ENCODE measurements around the gene CD274. TPM values are rescaled to one million over a fixed set of nuclear protein-coding genes. Genes with fewer than 3 reads are reported as not detected.

The CD274 gene
- total and polyA plus RNA-seq, 10 of the 15 experiments (the other 5 are each of a cell fraction or from before 2014, with no cell fraction given), result 9.4 to 128 (median 24.6) TPM

DNA sequence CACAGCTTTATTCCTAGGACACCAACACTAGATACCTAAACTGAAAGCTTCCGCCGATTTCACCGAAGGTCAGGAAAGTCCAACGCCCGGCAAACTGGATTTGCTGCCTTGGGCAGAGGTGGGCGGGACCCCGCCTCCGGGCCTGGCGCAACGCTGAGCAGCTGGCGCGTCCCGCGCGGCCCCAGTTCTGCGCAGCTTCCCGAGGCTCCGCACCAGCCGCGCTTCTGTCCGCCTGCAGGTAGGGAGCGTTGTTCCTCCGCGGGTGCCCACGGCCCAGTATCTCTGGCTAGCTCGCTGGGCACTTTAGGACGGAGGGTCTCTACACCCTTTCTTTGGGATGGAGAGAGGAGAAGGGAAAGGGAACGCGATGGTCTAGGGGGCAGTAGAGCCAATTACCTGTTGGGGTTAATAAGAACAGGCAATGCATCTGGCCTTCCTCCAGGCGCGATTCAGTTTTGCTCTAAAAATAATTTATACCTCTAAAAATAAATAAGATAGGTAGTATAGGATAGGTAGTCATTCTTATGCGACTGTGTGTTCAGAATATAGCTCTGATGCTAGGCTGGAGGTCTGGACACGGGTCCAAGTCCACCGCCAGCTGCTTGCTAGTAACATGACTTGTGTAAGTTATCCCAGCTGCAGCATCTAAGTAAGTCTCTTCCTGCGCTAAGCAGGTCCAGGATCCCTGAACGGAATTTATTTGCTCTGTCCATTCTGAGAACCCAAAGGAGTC lies at the start of gene CD274 (continued):
- TF ChIP-seq RCOR1 (conservative IDR thresholded peaks at IDR 0.05; ENCODE audit: low read depth, low read length) (no peak), EGR1 (IDR thresholded peaks at IDR 0.05; ENCODE audit: borderline replicate concordance in 1 of 2, low read depth in 2 of 2, low read length in 2 of 2) (peak in 1 of 2 experiments; percentile 88; a peak in 2 of 3 replicates), ETV6 (conservative IDR thresholded peaks at IDR 0.05 in 1 of 2, IDR thresholded peaks at IDR 0.05 in 1 of 2; ENCODE audit: borderline replicate concordance in 1 of 2, low read depth in 1 of 2) (no peak), NR2C2 (IDR thresholded peaks at IDR 0.05; ENCODE audit: borderline replicate concordance, control insufficient read depth, insufficient read length, low read depth) (no peak), POLR2A (IDR thresholded peaks at IDR 0.05; ENCODE audit: low read depth, low read length) (peak; percentile 95), CEBPB (IDR thresholded peaks at IDR 0.05; ENCODE audit: borderline replicate concordance in 1 of 2, low read depth in 2 of 2, low read length in 2 of 2) (no peak), FOXM1 (IDR thresholded peaks at IDR 0.05; ENCODE audit: low read depth, low read length) (peak; percentile 78), POLR2AphosphoS2 (IDR thresholded peaks at IDR 0.05; ENCODE audit: low read depth, low read length) (peak; percentile 71; the same call in 1 of the 2 replicates), NR2F1 (conservative IDR thresholded peaks at IDR 0.05) (peak; percentile 87), HDGF (IDR thresholded peaks at IDR 0.05) (peak; percentile 57; the same call in 1 of the 2 replicates), EED (IDR thresholded peaks at IDR 0.05; ENCODE audit: low read depth) (peak; percentile 96), MTA3 (IDR thresholded peaks at IDR 0.05; ENCODE audit: borderline replicate concordance, low read length) (0 out of 2 replicates have a peak, but pooled peaks have one; percentile 10), EZH2 (IDR thresholded peaks at IDR 0.05; ENCODE audit: borderline replicate concordance, control insufficient read depth, low read depth, low read length) (no peak), NFIC (IDR thresholded peaks at IDR 0.05; ENCODE audit: low read depth, low read length) (no peak; the same call in 1 of the 2 replicates), RB1 (IDR thresholded peaks at IDR 0.05; ENCODE audit: borderline replicate concordance) (peak; percentile 94), SUPT20H (IDR thresholded peaks at IDR 0.05; ENCODE audit: borderline replicate concordance, control insufficient read depth, low read depth, low read length) (no peak), HDAC2 (IDR thresholded peaks at IDR 0.05) (no peak)
- TF ChIP-seq, protein P1, sequence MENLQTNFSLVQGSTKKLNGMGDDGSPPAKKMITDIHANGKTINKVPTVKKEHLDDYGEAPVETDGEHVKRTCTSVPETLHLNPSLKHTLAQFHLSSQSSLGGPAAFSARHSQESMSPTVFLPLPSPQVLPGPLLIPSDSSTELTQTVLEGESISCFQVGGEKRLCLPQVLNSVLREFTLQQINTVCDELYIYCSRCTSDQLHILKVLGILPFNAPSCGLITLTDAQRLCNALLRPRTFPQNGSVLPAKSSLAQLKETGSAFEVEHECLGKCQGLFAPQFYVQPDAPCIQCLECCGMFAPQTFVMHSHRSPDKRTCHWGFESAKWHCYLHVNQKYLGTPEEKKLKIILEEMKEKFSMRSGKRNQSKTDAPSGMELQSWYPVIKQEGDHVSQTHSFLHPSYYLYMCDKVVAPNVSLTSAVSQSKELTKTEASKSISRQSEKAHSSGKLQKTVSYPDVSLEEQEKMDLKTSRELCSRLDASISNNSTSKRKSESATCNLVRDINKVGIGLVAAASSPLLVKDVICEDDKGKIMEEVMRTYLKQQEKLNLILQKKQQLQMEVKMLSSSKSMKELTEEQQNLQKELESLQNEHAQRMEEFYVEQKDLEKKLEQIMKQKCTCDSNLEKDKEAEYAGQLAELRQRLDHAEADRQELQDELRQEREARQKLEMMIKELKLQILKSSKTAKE (IDR thresholded peaks at IDR 0.05; ENCODE audit: low read depth, poor library complexity, severe bottlenecking), result peak; percentile 17
- TF ChIP-seq, protein P2, sequence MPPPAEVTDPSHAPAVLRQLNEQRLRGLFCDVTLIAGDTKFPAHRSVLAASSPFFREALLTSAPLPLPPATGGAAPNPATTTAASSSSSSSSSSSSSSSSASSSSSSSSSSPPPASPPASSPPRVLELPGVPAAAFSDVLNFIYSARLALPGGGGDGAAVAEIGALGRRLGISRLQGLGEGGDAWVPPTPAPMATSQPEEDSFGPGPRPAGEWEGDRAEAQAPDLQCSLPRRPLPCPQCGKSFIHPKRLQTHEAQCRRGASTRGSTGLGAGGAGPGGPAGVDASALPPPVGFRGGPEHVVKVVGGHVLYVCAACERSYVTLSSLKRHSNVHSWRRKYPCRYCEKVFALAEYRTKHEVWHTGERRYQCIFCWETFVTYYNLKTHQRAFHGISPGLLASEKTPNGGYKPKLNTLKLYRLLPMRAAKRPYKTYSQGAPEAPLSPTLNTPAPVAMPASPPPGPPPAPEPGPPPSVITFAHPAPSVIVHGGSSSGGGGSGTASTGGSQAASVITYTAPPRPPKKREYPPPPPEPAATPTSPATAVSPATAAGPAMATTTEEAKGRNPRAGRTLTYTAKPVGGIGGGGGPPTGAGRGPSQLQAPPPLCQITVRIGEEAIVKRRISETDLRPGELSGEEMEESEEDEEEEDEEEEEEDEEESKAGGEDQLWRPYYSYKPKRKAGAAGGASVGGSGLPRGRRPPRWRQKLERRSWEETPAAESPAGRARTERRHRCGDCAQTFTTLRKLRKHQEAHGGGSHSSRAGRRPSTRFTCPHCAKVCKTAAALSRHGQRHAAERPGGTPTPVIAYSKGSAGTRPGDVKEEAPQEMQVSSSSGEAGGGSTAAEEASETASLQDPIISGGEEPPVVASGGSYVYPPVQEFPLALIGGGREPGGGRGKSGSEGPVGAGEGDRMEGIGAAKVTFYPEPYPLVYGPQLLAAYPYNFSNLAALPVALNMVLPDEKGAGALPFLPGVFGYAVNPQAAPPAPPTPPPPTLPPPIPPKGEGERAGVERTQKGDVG (CRISPR knock-in tag; IDR thresholded peaks at IDR 0.05), result no peak
- TF ChIP-seq, protein P3, sequence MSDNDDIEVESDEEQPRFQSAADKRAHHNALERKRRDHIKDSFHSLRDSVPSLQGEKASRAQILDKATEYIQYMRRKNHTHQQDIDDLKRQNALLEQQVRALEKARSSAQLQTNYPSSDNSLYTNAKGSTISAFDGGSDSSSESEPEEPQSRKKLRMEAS (IDR thresholded peaks at IDR 0.05; ENCODE audit: low read depth, low read length), result peak; percentile 71; the same call in 1 of the 2 replicates
- TF ChIP-seq, protein P4, sequence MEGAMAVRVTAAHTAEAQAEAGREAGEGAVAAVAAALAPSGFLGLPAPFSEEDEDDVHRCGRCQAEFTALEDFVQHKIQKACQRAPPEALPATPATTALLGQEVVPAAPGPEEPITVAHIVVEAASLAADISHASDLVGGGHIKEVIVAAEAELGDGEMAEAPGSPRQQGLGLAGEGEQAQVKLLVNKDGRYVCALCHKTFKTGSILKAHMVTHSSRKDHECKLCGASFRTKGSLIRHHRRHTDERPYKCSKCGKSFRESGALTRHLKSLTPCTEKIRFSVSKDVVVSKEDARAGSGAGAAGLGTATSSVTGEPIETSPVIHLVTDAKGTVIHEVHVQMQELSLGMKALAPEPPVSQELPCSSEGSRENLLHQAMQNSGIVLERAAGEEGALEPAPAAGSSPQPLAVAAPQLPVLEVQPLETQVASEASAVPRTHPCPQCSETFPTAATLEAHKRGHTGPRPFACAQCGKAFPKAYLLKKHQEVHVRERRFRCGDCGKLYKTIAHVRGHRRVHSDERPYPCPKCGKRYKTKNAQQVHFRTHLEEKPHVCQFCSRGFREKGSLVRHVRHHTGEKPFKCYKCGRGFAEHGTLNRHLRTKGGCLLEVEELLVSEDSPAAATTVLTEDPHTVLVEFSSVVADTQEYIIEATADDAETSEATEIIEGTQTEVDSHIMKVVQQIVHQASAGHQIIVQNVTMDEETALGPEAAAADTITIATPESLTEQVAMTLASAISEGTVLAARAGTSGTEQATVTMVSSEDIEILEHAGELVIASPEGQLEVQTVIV (IDR thresholded peaks at IDR 0.05; ENCODE audit: borderline replicate concordance, partially characterized antibody), result no peak

All from GM12878 (cell line).